ENCODE data around the gene NSUN3. TPM values are rescaled to one million over a fixed set of nuclear protein-coding genes. Genes with fewer than 3 reads are reported as not detected.

NSUN3 gene
- total RNA-seq, 1 donor from 2014 or later = 18.0 TPM

DNA sequence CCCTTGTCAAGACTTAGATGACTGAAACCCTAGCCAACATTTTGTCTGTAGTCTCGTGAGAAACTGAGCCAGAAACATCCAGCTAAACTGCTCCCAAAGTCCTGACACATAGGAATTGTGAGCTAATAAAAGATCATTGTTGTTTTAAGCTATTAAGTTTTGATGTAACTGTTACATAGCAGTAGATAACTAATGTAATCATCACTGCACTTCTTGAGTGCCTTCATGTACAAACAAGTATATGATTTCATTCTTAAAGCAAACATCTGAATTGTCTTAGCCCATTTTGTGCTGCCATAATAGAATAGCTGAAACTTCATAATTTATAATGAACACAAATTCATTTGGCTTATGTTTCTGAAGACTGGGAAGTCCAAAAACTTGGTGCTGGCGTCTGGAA lies 87.3 kb downstream of the NSUN3 start:
- ATAC-seq (no peak), DNase-seq (no peak)
- Histone ChIP-seq H3K4me3 (no peak overlapping the region), H3K4me1 (no peaks in the 10 kb centered on the region), H3K36me3 (no peaks in the 10 kb centered on the region), H3K9me3 (no peaks in the 10 kb centered on the region), H3K27me3 (ENCODE audit: low read depth) (no peaks in the 10 kb centered on the region), H3K27ac (no peak overlapping the region)
- intact Hi-C loops (cut with DNase I) = no loop called here
- TF ChIP-seq, protein P1, sequence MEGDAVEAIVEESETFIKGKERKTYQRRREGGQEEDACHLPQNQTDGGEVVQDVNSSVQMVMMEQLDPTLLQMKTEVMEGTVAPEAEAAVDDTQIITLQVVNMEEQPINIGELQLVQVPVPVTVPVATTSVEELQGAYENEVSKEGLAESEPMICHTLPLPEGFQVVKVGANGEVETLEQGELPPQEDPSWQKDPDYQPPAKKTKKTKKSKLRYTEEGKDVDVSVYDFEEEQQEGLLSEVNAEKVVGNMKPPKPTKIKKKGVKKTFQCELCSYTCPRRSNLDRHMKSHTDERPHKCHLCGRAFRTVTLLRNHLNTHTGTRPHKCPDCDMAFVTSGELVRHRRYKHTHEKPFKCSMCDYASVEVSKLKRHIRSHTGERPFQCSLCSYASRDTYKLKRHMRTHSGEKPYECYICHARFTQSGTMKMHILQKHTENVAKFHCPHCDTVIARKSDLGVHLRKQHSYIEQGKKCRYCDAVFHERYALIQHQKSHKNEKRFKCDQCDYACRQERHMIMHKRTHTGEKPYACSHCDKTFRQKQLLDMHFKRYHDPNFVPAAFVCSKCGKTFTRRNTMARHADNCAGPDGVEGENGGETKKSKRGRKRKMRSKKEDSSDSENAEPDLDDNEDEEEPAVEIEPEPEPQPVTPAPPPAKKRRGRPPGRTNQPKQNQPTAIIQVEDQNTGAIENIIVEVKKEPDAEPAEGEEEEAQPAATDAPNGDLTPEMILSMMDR (IDR thresholded peaks at IDR 0.05) = no peak

DNA sequence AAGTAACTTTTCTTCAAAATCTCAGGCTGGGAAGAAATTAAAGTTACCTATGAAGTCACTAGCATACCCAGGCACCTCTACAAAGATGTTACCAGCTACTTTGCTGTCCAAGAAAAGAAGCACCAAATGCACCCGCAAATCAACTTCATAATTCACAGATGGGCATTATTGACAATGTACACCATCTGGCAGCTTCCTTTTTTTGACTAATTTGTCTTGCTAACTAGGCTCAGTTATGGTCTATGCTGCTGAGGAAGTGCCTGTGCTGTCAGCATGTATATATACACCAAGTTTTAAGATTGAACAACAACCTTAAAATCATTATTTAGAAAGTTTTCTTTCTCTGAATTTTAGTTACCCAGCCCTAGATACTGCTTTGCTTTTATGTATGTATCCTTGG lies 93.8 kb downstream of the NSUN3 start:
- Histone ChIP-seq H3K4me1 (no peaks in the 10 kb centered on the region), H3K36me3 (no peaks in the 10 kb centered on the region), H3K27me3 (ENCODE audit: low read depth) (no peaks in the 10 kb centered on the region), H3K4me3 (no peak overlapping the region), H3K9me3 (no peaks in the 10 kb centered on the region), H3K27ac (no peak overlapping the region)
- no peak for DNase-seq
- no peak for ATAC-seq
- TF ChIP-seq, protein P1 (IDR thresholded peaks at IDR 0.05) = no peak
- intact Hi-C loops (cut with DNase I) = no loop called here

DNA sequence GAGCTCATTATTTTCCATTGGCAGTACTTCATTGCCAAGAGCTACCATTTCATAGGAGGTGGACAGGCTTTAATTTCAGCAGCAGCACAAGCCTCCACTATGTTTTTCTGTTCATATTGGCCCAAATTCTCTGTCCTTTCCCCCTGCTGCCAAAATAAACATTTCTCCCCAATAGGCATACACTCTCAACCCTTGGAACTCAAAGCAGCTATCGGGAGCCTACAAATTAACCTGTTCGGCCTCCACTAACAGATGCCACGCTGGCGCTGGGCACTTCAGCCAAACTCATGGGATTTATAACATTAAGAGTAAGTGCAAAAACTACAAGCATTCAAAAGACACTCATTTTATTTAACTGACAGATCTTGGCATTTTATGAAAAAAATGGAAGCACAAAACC lies 95.7 kb downstream of the NSUN3 start:
- Histone ChIP-seq H3K27me3 (ENCODE audit: low read depth) (no peaks in the 10 kb centered on the region), H3K9me3 (no peaks in the 10 kb centered on the region), H3K4me1 (no peaks in the 10 kb centered on the region), H3K36me3 (no peaks in the 10 kb centered on the region), H3K27ac (no peak overlapping the region), H3K4me3 (no peak overlapping the region)
- DNase-seq (no peak), ATAC-seq (no peak)
- TF ChIP-seq, protein P1 (IDR thresholded peaks at IDR 0.05) = no peak
- intact Hi-C loops (cut with DNase I) = no loop called here

DNA sequence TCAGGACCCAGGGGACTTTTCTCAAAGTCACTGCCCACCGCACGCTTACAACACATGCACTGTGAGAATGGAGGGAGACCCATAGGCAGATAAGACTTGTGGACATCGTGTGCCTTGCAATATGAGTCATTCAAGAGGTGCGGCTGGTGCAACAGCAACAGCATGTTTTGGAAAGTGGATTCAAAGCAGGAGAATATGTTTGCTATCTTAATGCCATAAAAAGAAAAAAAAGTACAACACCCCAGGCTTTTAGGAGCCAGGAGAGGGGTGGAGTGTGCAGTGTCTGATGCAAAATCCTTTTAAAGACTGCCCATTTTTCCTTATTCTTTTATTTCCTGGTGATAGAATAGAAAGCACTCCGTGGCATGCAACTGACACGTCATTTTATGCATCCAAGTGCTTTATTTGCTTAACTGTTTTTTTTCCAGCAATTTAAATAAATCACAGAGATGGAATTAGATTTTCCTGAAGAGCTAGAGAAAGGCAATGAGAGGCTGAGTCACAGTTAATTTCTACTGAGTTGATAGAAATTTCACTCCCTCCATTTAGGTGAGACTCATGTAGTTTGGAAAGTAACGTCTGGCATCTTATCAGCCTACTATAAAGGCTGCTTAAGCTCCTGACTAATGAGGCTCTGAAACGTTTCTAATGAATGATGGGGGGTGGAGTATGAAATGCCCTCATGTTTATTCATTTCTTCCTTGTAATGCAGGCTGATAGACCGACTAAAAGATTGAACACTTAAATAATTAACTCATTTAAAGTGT lies 96.4 kb downstream of the NSUN3 start:
- Histone ChIP-seq H3K36me3 (no peaks in the 10 kb centered on the region), H3K4me1 (no peaks in the 10 kb centered on the region), H3K27ac (no peak overlapping the region), H3K9me3 (no peaks in the 10 kb centered on the region), H3K27me3 (ENCODE audit: low read depth) (no peaks in the 10 kb centered on the region), H3K4me3 (no peak overlapping the region)
- intact Hi-C loops (cut with DNase I) = no loop called here
- ATAC-seq = no peak
- TF ChIP-seq, protein P1 (IDR thresholded peaks at IDR 0.05) = no peak
- no peak for DNase-seq

DNA sequence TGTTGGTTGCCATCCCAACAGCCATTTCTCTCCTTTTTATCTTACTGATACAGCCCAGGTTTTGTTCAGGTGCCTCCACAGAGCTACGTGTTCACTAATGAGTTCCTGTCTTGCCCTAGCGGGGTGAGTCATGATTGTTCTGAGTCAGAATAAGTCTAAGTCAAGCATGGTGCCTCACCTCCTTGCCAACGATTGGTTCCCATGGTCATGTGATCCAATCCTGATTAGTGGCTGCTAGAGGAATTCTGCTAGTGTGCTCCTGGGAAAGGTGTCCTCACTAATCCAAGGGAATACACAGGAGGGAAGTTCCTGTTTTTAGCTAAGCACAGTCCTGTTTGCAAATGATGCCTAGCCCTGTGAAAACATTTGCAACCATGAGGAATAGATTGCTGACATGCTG lies 99.8 kb downstream of the NSUN3 start:
- intact Hi-C loops (cut with DNase I) = no loop called here
- ATAC-seq = no peak
- no peaks in the 10 kb centered on the region for H3K36me3 ChIP-seq

More for the DNA sequence above, 99.8 kb downstream of the NSUN3 start:
- Histone ChIP-seq H3K9me3 (no peaks in the 10 kb centered on the region), H3K4me1 (no peaks in the 10 kb centered on the region), H3K4me3 (no peak overlapping the region), H3K27me3 (ENCODE audit: low read depth) (no peaks in the 10 kb centered on the region), H3K27ac (no peak overlapping the region)
- DNase-seq = no peak
- TF ChIP-seq, protein P1 (IDR thresholded peaks at IDR 0.05) = no peak
